ENCODE measurements around the gene GOLPH3. TPM values are rescaled to one million over a fixed set of nuclear protein-coding genes. Genes with fewer than 3 reads are reported as not detected.

GOLPH3 gene
- total RNA-seq, 1 experiment from 2014 or later = 46.2 TPM

GRCh38 chr5:32098291-32098690 lies 75.8 kb downstream of the GOLPH3 start:
- ChIA-PET POLR2A (ENCODE audit: unreplicated experiment) (no interaction called here), CTCF (no interaction called here)
- TF ChIP-seq EZH2phosphoT487 (IDR thresholded peaks at IDR 0.05; ENCODE audit: borderline replicate concordance, low read length) (no peak), EZH2 (IDR thresholded peaks at IDR 0.05; ENCODE audit: low read length, unreplicated experiment) (no peak)
- TF ChIP-seq, protein P1, sequence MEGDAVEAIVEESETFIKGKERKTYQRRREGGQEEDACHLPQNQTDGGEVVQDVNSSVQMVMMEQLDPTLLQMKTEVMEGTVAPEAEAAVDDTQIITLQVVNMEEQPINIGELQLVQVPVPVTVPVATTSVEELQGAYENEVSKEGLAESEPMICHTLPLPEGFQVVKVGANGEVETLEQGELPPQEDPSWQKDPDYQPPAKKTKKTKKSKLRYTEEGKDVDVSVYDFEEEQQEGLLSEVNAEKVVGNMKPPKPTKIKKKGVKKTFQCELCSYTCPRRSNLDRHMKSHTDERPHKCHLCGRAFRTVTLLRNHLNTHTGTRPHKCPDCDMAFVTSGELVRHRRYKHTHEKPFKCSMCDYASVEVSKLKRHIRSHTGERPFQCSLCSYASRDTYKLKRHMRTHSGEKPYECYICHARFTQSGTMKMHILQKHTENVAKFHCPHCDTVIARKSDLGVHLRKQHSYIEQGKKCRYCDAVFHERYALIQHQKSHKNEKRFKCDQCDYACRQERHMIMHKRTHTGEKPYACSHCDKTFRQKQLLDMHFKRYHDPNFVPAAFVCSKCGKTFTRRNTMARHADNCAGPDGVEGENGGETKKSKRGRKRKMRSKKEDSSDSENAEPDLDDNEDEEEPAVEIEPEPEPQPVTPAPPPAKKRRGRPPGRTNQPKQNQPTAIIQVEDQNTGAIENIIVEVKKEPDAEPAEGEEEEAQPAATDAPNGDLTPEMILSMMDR (conservative IDR thresholded peaks at IDR 0.05; ENCODE audit: low read depth, low read length) = no peak
- DNase-seq (no peak), ATAC-seq (no peak)
- intact Hi-C loops (cut with micrococcal nuclease) = loop anchor here (5.0 kb wide), 1 partner anchor 229 kb away; no protein-coding TSS in a partner anchor
- no peaks in the 10 kb centered on the region for H3K9me3 ChIP-seq (ENCODE audit: low read length)
- no peak overlapping the region for H2AFZ ChIP-seq (ENCODE audit: low read length)
- no peaks in the 10 kb centered on the region for H3K9me2 ChIP-seq (replicated peaks; ENCODE audit: low read length)
- H3K27me3 ChIP-seq (ENCODE audit: low read length) = no peaks in the 10 kb centered on the region
- no peaks in the 10 kb centered on the region for H3F3A ChIP-seq (ENCODE audit: low read length, unreplicated experiment)
- no peaks in the 10 kb centered on the region for H3K79me2 ChIP-seq (ENCODE audit: low read length)
- H3K4me1 ChIP-seq (ENCODE audit: insufficient read depth, low read length) = no peaks in the 10 kb centered on the region
- H4K20me1 ChIP-seq (ENCODE audit: low read length) = no peaks in the 10 kb centered on the region
- H3K9ac ChIP-seq (ENCODE audit: low read length) = no peak overlapping the region
- no peak overlapping the region for H3K27ac ChIP-seq (ENCODE audit: low read length)
- BruUV-seq (replicated peaks) = no TSS peak
- no peak overlapping the region for H3K4me2 ChIP-seq (ENCODE audit: low read length)
- H3K36me3 ChIP-seq (ENCODE audit: low read depth, low read length) = 0 out of 2 replicates have a peak, but pooled peaks cover 4% of the 10 kb centered on the region
- H3K4me3 ChIP-seq (ENCODE audit: low read length) = no peak overlapping the region

GRCh38 chr5:32096891-32097595 lies 77.1 kb downstream of the GOLPH3 start:
- H3K4me1 ChIP-seq (ENCODE audit: insufficient read depth, low read length) = no peaks in the 10 kb centered on the region
- H3K27ac ChIP-seq (ENCODE audit: low read length) = no peak overlapping the region
- ChIA-PET POLR2A (ENCODE audit: unreplicated experiment) (no interaction called here), CTCF (no interaction called here)
- TF ChIP-seq EZH2phosphoT487 (IDR thresholded peaks at IDR 0.05; ENCODE audit: borderline replicate concordance, low read length) (no peak), EZH2 (IDR thresholded peaks at IDR 0.05; ENCODE audit: low read length, unreplicated experiment) (no peak)
- TF ChIP-seq, protein P1 (conservative IDR thresholded peaks at IDR 0.05; ENCODE audit: low read depth, low read length) = no peak
- H4K20me1 ChIP-seq (ENCODE audit: low read length) = no peaks in the 10 kb centered on the region
- no peaks in the 10 kb centered on the region for H3K27me3 ChIP-seq (ENCODE audit: low read length)
- H3K36me3 ChIP-seq (ENCODE audit: low read depth, low read length) = no peaks in the 10 kb centered on the region
- no peak overlapping the region for H3K9ac ChIP-seq (ENCODE audit: low read length)
- no peak overlapping the region for H3K4me3 ChIP-seq (ENCODE audit: low read length)
- no peak overlapping the region for H2AFZ ChIP-seq (ENCODE audit: low read length)
- intact Hi-C loops (cut with micrococcal nuclease) = loop anchor here (5.0 kb wide), 1 partner anchor 230 kb away; no protein-coding TSS in a partner anchor
- no peak overlapping the region for H3K4me2 ChIP-seq (ENCODE audit: low read length)
- H3F3A ChIP-seq (ENCODE audit: low read length, unreplicated experiment) = no peaks in the 10 kb centered on the region
- ATAC-seq (no peak), DNase-seq (no peak)
- H3K9me3 ChIP-seq (ENCODE audit: low read length) = no peaks in the 10 kb centered on the region
- no peaks in the 10 kb centered on the region for H3K79me2 ChIP-seq (ENCODE audit: low read length)
- no TSS peak for BruUV-seq (replicated peaks)
- no peaks in the 10 kb centered on the region for H3K9me2 ChIP-seq (replicated peaks; ENCODE audit: low read length)

DNA sequence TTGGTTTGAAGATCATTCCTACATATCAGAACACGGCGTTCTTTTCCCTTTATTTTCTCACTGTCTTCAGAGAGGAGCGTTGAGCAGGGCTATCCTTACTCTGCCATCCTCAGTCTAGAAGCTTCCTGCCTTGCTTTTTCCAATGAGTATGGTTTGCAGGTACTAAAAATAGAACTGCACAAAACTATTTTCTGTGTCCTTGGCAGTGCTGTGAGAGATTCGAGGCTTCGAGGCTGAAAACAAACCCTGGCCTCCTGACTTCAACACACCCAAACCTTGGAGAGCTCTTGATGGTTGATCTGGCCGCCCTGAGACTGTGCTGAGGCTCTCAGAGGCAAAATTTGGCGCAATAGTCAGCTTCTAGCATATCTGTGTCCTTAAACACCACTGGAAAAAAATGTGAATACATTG lies 78.9 kb downstream of the GOLPH3 start:
- Histone ChIP-seq H2AFZ (ENCODE audit: low read length) (no peak overlapping the region), H3K27me3 (ENCODE audit: low read length) (no peaks in the 10 kb centered on the region), H3F3A (ENCODE audit: low read length, unreplicated experiment) (no peaks in the 10 kb centered on the region), H3K4me1 (ENCODE audit: insufficient read depth, low read length) (no peaks in the 10 kb centered on the region), H3K36me3 (ENCODE audit: low read depth, low read length) (no peaks in the 10 kb centered on the region), H3K79me2 (ENCODE audit: low read length) (no peaks in the 10 kb centered on the region), H3K4me2 (ENCODE audit: low read length) (no peak overlapping the region), H3K4me3 (ENCODE audit: low read length) (no peak overlapping the region), H3K9me3 (ENCODE audit: low read length) (no peaks in the 10 kb centered on the region), H3K9ac (ENCODE audit: low read length) (no peak overlapping the region), H4K20me1 (ENCODE audit: low read length) (no peaks in the 10 kb centered on the region), H3K27ac (ENCODE audit: low read length) (no peak overlapping the region), H3K9me2 (replicated peaks; ENCODE audit: low read length) (no peaks in the 10 kb centered on the region)
- ATAC-seq = no peak
- TF ChIP-seq, protein P1 (conservative IDR thresholded peaks at IDR 0.05; ENCODE audit: low read depth, low read length) = no peak
- no peak for TF ChIP-seq EZH2 (IDR thresholded peaks at IDR 0.05; ENCODE audit: low read length, unreplicated experiment)
- no peak for TF ChIP-seq EZH2phosphoT487 (IDR thresholded peaks at IDR 0.05; ENCODE audit: borderline replicate concordance, low read length)
- no TSS peak for BruUV-seq (replicated peaks)
- no peak for DNase-seq
- CTCF ChIA-PET = interaction anchor here (0.7 kb wide), 1 partner anchor 75 kb away, joined by 7 read pairs; no protein-coding TSS in a partner anchor
- intact Hi-C loops (cut with micrococcal nuclease) = loop anchor here (5.0 kb wide), 1 partner anchor 232 kb away; no protein-coding TSS in a partner anchor
- POLR2A ChIA-PET (ENCODE audit: unreplicated experiment) = no interaction called here

All from PC-3 (cell line).